ENCODE measurements around the gene DCANP1. TPM values are rescaled to one million over a fixed set of nuclear protein-coding genes. Genes with fewer than 3 reads are reported as not detected.

DCANP1 gene
- total and polyA plus RNA-seq, 10 of the 15 experiments (the other 5 are each of a cell fraction or from before 2014, with no cell fraction given), result 0.01 TPM; not detected in 9

Small RNAs within 50 kb of the gene (small RNA-seq; reads per million reads assigned to genes)
- gene DCANP1, result not detected

Other genes starting within 250 kb of the DCANP1 start
- gene MACROH2A1, start 48.1 kb downstream of the DCANP1 start, total RNA-seq (2014; rRNA removed), result 222 and 237 TPM in 2 replicates
- gene MACROH2A1, start 48.1 kb downstream of the DCANP1 start, total RNA-seq (2014; rRNA removed; fragmentation: Illumina TruSeq; extraction: Trizol), result 187 TPM in 2 replicates
- 196 and 198 TPM in 2 replicates for gene MACROH2A1, start 48.1 kb downstream of the DCANP1 start, total RNA-seq (2021)
- 140 and 160 TPM in 2 replicates for gene MACROH2A1, start 48.1 kb downstream of the DCANP1 start, polyA plus RNA-seq (2011; rRNA removed)
- gene MACROH2A1, start 48.1 kb downstream of the DCANP1 start, polyA plus RNA-seq (2014; fragmentation: Illumina TruSeq; extraction: Trizol), result 185 and 227 TPM in 2 replicates
- gene MACROH2A1, start 48.1 kb downstream of the DCANP1 start, polyA plus RNA-seq (2014; fragmentation: Nextera tagmentation; extraction: Ambion mirVana), result 10 to 100 TPM; 45.7 to 77.2 TPM
- gene MACROH2A1, start 48.1 kb downstream of the DCANP1 start, polyA plus RNA-seq (2014; rRNA removed), result 195 and 201 TPM in 2 replicates
- gene MACROH2A1, start 48.1 kb downstream of the DCANP1 start, polyA plus RNA-seq (2016; fragmentation: Nextera tagmentation; extraction: Ambion mirVana), result 100 to 1,000 TPM; 224 to 230 TPM
- not detected in 2 replicates for gene TIFAB, start 5.0 kb upstream of the DCANP1 start, total RNA-seq (2014; rRNA removed)
- gene TIFAB, start 5.0 kb upstream of the DCANP1 start, total RNA-seq (2014; rRNA removed; fragmentation: Illumina TruSeq; extraction: Trizol), result not detected in 2 replicates
- not detected in 2 replicates for gene TIFAB, start 5.0 kb upstream of the DCANP1 start, total RNA-seq (2021)
- gene TIFAB, start 5.0 kb upstream of the DCANP1 start, polyA plus RNA-seq (2011; rRNA removed), result not detected in 2 replicates
- gene TIFAB, start 5.0 kb upstream of the DCANP1 start, polyA plus RNA-seq (2014; fragmentation: Illumina TruSeq; extraction: Trizol), result not detected in 2 replicates
- not detected for gene TIFAB, start 5.0 kb upstream of the DCANP1 start, polyA plus RNA-seq (2014; fragmentation: Nextera tagmentation; extraction: Ambion mirVana)
- gene TIFAB, start 5.0 kb upstream of the DCANP1 start, polyA plus RNA-seq (2014; rRNA removed), result not detected in 2 replicates
- not detected for gene TIFAB, start 5.0 kb upstream of the DCANP1 start, polyA plus RNA-seq (2016; fragmentation: Nextera tagmentation; extraction: Ambion mirVana)
- gene NEUROG1, start 88.6 kb upstream of the DCANP1 start, total RNA-seq (2014; rRNA removed), result not detected in 2 replicates
- not detected in 2 replicates for gene NEUROG1, start 88.6 kb upstream of the DCANP1 start, total RNA-seq (2014; rRNA removed; fragmentation: Illumina TruSeq; extraction: Trizol)
- not detected in 2 replicates for gene NEUROG1, start 88.6 kb upstream of the DCANP1 start, total RNA-seq (2021)
- gene NEUROG1, start 88.6 kb upstream of the DCANP1 start, polyA plus RNA-seq (2011; rRNA removed), result not detected in 2 replicates
- not detected in 2 replicates for gene NEUROG1, start 88.6 kb upstream of the DCANP1 start, polyA plus RNA-seq (2014; fragmentation: Illumina TruSeq; extraction: Trizol)
- not detected for gene NEUROG1, start 88.6 kb upstream of the DCANP1 start, polyA plus RNA-seq (2014; fragmentation: Nextera tagmentation; extraction: Ambion mirVana)
- gene NEUROG1, start 88.6 kb upstream of the DCANP1 start, polyA plus RNA-seq (2014; rRNA removed), result not detected in 2 replicates
- not detected for gene NEUROG1, start 88.6 kb upstream of the DCANP1 start, polyA plus RNA-seq (2016; fragmentation: Nextera tagmentation; extraction: Ambion mirVana)
- gene CXCL14, start 131.6 kb upstream of the DCANP1 start, total RNA-seq (2014; rRNA removed), result not detected in 2 replicates
- not detected in 2 replicates for gene CXCL14, start 131.6 kb upstream of the DCANP1 start, total RNA-seq (2014; rRNA removed; fragmentation: Illumina TruSeq; extraction: Trizol)
- not detected in 2 replicates for gene CXCL14, start 131.6 kb upstream of the DCANP1 start, total RNA-seq (2021)
- gene CXCL14, start 131.6 kb upstream of the DCANP1 start, polyA plus RNA-seq (2011; rRNA removed), result 0.05 and 0.09 TPM in 2 replicates
- not detected in 2 replicates for gene CXCL14, start 131.6 kb upstream of the DCANP1 start, polyA plus RNA-seq (2014; fragmentation: Illumina TruSeq; extraction: Trizol)
- gene CXCL14, start 131.6 kb upstream of the DCANP1 start, polyA plus RNA-seq (2014; fragmentation: Nextera tagmentation; extraction: Ambion mirVana), result not detected
- gene CXCL14, start 131.6 kb upstream of the DCANP1 start, polyA plus RNA-seq (2014; rRNA removed), result not detected in 2 replicates
- gene CXCL14, start 131.6 kb upstream of the DCANP1 start, polyA plus RNA-seq (2016; fragmentation: Nextera tagmentation; extraction: Ambion mirVana), result not detected

Data from GM12878 (cell line).